Left lung (tissue), 10 donors: ENCODE data around the gene DNPH1. TPM values are rescaled to one million over a fixed set of nuclear protein-coding genes. Genes with fewer than 3 reads are reported as not detected.

Experiments
- ATAC-seq: fragments of 200-7000 bp; cut with Tn5 transposase; one replicate; pipeline ENCODE4 v1.9.1; 2020; ENCODE audit warnings: moderate library complexity
- DNase-seq, 4 donors: peaks; one replicate each; pipeline ENCODE4 v3.0.0-alpha.2; 2013 to 2020
- H3K27ac ChIP-seq, 2 donors: fragments of 200-600 bp; sonication (generic) in 1 of 2; one replicate each; pipeline versions ENCODE4 v1.5.0 to v1.8.0; 2020 to 2021
- H3K27me3 ChIP-seq, 2 donors: fragments of 200-600 bp; sonication (generic) in 1 of 2; one replicate each; pipeline versions ENCODE4 v1.5.0 to v1.8.0; 2020 to 2021
- H3K36me3 ChIP-seq, 2 donors: fragments of 200-600 bp; sonication (generic) in 1 of 2; one replicate each; pipeline versions ENCODE4 v1.5.0 to v1.8.0; 2020 to 2021
- H3K4me1 ChIP-seq, 2 donors: fragments of 200-600 bp; one replicate each; pipeline ENCODE4 v1.8.0; 2021
- H3K4me3 ChIP-seq, 2 donors: fragments of 200-600 bp; sonication (generic) in 1 of 2; one replicate each; pipeline versions ENCODE4 v1.5.0 to v1.8.0; 2020 to 2021; ENCODE audit warnings: mild to moderate bottlenecking in 1 of 2
- H3K9me3 ChIP-seq, 2 donors: fragments of 200-600 bp; sonication (generic) in 1 of 2; one replicate each; pipeline versions ENCODE4 v1.5.0 to v1.8.0; 2020 to 2021
- intact Hi-C, 2 donors: fragments of 100-400 bp; cut with DNase I; formaldehyde crosslinking; loops; one replicate each; pipeline versions ENCODE4 v1.11.2 to v1.14.2; 2022
- polyA plus RNA-seq, 6 donors: library from polyadenylated mRNA; unstranded; fragments of 120-200 nt; gene quantifications; one replicate each; pipeline ENCODE4 v1.2.1, GENCODE V29; 2013; ENCODE audit not compliant: insufficient read length in 6 of 6
- total RNA-seq, 2 donors: library from RNA; stranded (reverse); fragmentation: NEBNext Ultra II Directional; extraction: Animal tissue kit (Norgen Biotek cat#: 25700); gene quantifications; one replicate each; pipeline ENCODE4 v1.2.1, GENCODE V29; 2021
- TF ChIP-seq, protein P1 (sequence below), 2 donors: fragments of 200-600 bp; sonication (generic) in 1 of 2; IDR thresholded peaks; one replicate each; pipeline versions ENCODE4 v1.5.0 to v1.8.0; 2021; ENCODE audit warnings: antibody characterized with exemption in 2 of 2
- donor health status: DM: no; HTN: yes; CAD: no.
- donor health status: DM: no; HTN: no; CAD: no.

DNPH1 gene
- total and polyA plus RNA-seq, 8 donors = 26.4 to 49.6 (median 32.9) TPM

DNA sequence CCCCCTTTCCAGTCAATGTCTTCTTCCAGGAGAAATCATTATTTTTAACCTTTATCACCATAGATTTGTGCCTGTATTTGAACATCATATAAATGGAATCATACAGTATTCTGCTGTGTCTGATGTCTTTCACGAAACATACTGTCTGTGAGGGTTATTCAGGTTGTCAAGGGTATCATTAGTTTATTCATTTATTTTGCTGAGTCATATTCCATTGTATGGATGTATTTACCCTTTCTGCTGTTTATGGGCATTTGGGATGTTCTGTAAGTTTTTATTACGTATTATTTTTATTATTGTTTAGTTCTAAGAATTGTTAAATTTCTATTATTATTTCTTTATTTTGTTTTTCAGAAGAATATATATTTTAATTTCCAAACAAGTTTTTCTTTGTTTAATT lies 22.0 kb downstream of the DNPH1 start:
- H3K27me3 ChIP-seq = no peaks in the 10 kb centered on the region
- H3K4me1 ChIP-seq = no peaks in the 10 kb centered on the region
- H3K9me3 ChIP-seq = no peaks in the 10 kb centered on the region
- no peak overlapping the region for H3K27ac ChIP-seq
- intact Hi-C loops = no loop called here
- H3K4me3 ChIP-seq = no peak overlapping the region
- TF ChIP-seq, protein P1, sequence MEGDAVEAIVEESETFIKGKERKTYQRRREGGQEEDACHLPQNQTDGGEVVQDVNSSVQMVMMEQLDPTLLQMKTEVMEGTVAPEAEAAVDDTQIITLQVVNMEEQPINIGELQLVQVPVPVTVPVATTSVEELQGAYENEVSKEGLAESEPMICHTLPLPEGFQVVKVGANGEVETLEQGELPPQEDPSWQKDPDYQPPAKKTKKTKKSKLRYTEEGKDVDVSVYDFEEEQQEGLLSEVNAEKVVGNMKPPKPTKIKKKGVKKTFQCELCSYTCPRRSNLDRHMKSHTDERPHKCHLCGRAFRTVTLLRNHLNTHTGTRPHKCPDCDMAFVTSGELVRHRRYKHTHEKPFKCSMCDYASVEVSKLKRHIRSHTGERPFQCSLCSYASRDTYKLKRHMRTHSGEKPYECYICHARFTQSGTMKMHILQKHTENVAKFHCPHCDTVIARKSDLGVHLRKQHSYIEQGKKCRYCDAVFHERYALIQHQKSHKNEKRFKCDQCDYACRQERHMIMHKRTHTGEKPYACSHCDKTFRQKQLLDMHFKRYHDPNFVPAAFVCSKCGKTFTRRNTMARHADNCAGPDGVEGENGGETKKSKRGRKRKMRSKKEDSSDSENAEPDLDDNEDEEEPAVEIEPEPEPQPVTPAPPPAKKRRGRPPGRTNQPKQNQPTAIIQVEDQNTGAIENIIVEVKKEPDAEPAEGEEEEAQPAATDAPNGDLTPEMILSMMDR (IDR thresholded peaks at IDR 0.05) = no peak
- peaks cover 0 to 47% of the 10 kb centered on the region in 2 donors for H3K36me3 ChIP-seq
- ATAC-seq (no peak), DNase-seq (no peak)

- Histone ChIP-seq H3K27me3 (no peaks in the 10 kb centered on the region), H3K27ac (no peak overlapping the region), H3K9me3 (no peaks in the 10 kb centered on the region), H3K36me3 (peaks cover 0 to 53% of the 10 kb centered on the region in 2 donors), H3K4me3 (no peak overlapping the region), H3K4me1 (no peaks in the 10 kb centered on the region)
- ATAC-seq = no peak
- intact Hi-C loops = no loop called here
- peak in 1 of 4 donors; percentile 5 for DNase-seq
- TF ChIP-seq, protein P1 (IDR thresholded peaks at IDR 0.05) = no peak
These were observed 23.4 kb downstream of the DNPH1 start for GRCh38 chr6:43205849-43206248.

DNA sequence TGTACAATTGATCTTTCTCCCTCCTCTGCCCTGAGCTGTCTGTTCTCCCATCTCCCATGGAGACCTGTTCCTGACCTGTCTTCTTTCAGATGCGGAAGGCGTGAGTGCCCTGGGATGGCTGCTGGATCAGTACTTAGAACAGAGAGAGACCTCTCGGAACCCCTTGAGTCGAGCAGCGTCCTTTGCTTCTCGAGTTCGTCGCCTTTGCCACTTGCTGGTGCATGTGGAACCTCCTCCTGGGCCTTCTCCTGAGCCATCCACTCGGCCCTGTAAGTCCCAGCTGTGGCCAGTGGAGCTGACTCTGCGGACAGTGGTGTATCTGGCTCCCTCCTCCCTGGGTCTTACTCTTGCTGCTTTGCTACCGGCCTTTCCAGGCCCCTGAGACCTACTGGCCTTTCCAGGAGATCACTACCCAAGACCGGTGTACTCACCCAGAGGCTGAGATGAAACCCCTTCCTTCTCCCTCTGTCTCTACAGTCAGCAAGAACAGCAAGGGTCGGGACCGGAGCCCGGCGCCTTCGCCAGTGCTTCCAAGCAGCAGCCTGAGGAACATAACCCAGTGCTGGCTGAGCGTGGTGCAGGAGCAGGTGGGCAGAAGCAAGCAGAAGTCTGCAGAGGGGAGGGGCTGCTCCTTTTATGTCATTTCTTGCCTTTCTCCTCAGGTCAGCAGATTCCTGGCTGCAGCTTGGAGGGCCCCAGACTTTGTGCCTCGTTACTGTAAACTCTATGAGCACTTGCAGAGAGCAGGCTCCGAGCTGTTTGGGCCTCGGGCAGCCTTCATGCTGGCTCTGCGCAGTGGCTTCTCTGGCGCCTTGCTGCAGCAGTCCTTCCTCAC lies 24.8 kb downstream of the DNPH1 start:
- no peak overlapping the region for H3K27ac ChIP-seq
- no peaks in the 10 kb centered on the region for H3K9me3 ChIP-seq
- intact Hi-C loops = no loop called here
- H3K27me3 ChIP-seq = no peaks in the 10 kb centered on the region
- DNase-seq (peak in 1 of 4 donors; percentile 14), ATAC-seq (no peak)
- H3K36me3 ChIP-seq = peaks cover 0 to 63% of the 10 kb centered on the region in 2 donors
- H3K4me1 ChIP-seq = no peaks in the 10 kb centered on the region
- H3K4me3 ChIP-seq = no peak overlapping the region
- TF ChIP-seq, protein P1 (IDR thresholded peaks at IDR 0.05) = no peak

DNA sequence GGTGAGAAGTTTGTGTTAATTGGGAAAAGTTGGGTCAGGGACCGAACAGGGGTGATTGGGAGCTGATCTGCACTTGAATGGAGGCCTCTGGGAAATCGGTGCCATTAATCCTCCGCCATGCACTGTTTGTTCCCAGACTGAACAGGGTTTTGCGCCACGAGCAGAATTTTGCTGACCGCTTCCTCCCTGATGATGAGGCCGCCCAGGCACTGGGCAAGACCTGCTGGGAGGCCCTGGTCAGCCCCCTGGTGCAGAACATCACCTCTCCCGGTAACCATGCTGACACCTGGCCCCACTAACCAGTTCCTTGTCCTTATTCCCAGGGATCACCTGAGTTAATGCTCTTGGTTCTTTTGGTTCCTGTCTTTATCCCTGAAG lies 25.6 kb downstream of the DNPH1 start:
- no peaks in the 10 kb centered on the region for H3K27me3 ChIP-seq
- DNase-seq (peak in 1 of 4 donors; percentile 14), ATAC-seq (no peak)
- no peak overlapping the region for H3K27ac ChIP-seq
- peaks cover 0 to 71% of the 10 kb centered on the region in 2 donors for H3K36me3 ChIP-seq
- H3K9me3 ChIP-seq = no peaks in the 10 kb centered on the region
- TF ChIP-seq, protein P1 (IDR thresholded peaks at IDR 0.05) = no peak
- H3K4me3 ChIP-seq = no peak overlapping the region
- intact Hi-C loops = no loop called here
- H3K4me1 ChIP-seq = no peaks in the 10 kb centered on the region

- ATAC-seq = no peak
- Histone ChIP-seq H3K27me3 (no peaks in the 10 kb centered on the region), H3K4me1 (no peaks in the 10 kb centered on the region), H3K9me3 (no peaks in the 10 kb centered on the region), H3K4me3 (no peak overlapping the region), H3K27ac (no peak overlapping the region), H3K36me3 (peaks cover 0 to 74% of the 10 kb centered on the region in 2 donors)
- intact Hi-C loops = no loop called here
- DNase-seq = peak in 1 of 4 donors; percentile 15
- TF ChIP-seq, protein P1 (IDR thresholded peaks at IDR 0.05) = no peak
These were observed 26.1 kb downstream of the DNPH1 start for GRCh38 chr6:43203029-43203717.
